Upper lobe of left lung (tissue), 6 donors: ENCODE measurements around the gene PDXK. TPM values are rescaled to one million over a fixed set of nuclear protein-coding genes. Genes with fewer than 3 reads are reported as not detected.
A peak's percentile ranks its signal among the peaks of the same experiment; 100 is the strongest.

ENCODE experiments used
- ATAC-seq, 2 donors: fragments of 200-7000 bp; cut with Tn5 transposase; one replicate each; pipeline ENCODE4 v1.9.1; 2022; ENCODE audit warnings: mild to moderate bottlenecking in 2 of 2, moderate library complexity in 2 of 2; ENCODE audit not compliant: low FRiP score in 2 of 2
- DNase-seq, 2 donors: peaks; one replicate each; pipeline ENCODE4 v3.0.0-alpha.2; 2019 to 2020
- H3K27ac ChIP-seq, 4 donors: fragments of 200-600 bp; sonication (generic); one replicate each; pipeline ENCODE4 v1.5.1; 2016 to 2019
- H3K27me3 ChIP-seq, 4 donors: fragments of 200-600 bp; sonication (generic); one replicate each; pipeline ENCODE4 v1.5.1; 2017 to 2019
- H3K36me3 ChIP-seq, 4 donors: fragments of 200-600 bp; sonication (generic); one replicate each; pipeline ENCODE4 v1.5.1; 2016 to 2019
- H3K4me1 ChIP-seq, 4 donors: fragments of 200-600 bp; sonication (generic); one replicate each; pipeline ENCODE4 v1.5.1; 2018 to 2019
- H3K4me3 ChIP-seq, 4 donors: fragments of 200-600 bp; sonication (generic); one replicate each; pipeline ENCODE4 v1.5.1; 2017 to 2019; ENCODE audit warnings: mild to moderate bottlenecking in 2 of 4, moderate library complexity in 1 of 4
- H3K9me3 ChIP-seq, 4 donors: fragments of 200-600 bp; sonication (generic); one replicate each; pipeline ENCODE4 v1.5.1; 2018 to 2019
- EP300 ChIP-seq, 4 donors: sonication (generic); formaldehyde crosslinking; IDR thresholded peaks; one replicate each; pipeline ENCODE4 v1.5.1; 2017; ENCODE audit warnings: antibody characterized with exemption in 4 of 4, control low read depth in 2 of 4
- POLR2A ChIP-seq, 4 donors: fragments of 450-650 bp; IDR thresholded peaks; one replicate each; pipeline ENCODE4 v1.5.1; 2016 to 2017; ENCODE audit warnings: antibody characterized with exemption in 4 of 4, mild to moderate bottlenecking in 2 of 4
- POLR2AphosphoS5 ChIP-seq, 2 donors: sonication (generic); formaldehyde crosslinking; IDR thresholded peaks; one replicate each; pipeline ENCODE4 v1.5.1; 2017; ENCODE audit warnings: antibody characterized with exemption in 2 of 2
- WGBS, 2 donors: methylation state at CpG; one replicate each; pipeline ENCODE4 v1.1.5; 2017 to 2018; 5-methylcytosine and 5-hydroxymethylcytosine counted together
- total RNA-seq, 6 donors: library from RNA; depleted of rRNA in 4 of 6; stranded (reverse); fragments of >200 nt in 4 of 6; gene quantifications; one replicate each; pipeline versions ENCODE4 v1.1.0 to v1.2.1, GENCODE V29; 2016 to 2021
- TF ChIP-seq, protein P1 (sequence below), 6 experiments: fragments of 450-650 bp in 4 of 6; fragments of 200-600 bp in 2 of 6; sonication (generic) in 2 of 6; IDR thresholded peaks; one replicate each; pipeline ENCODE4 v1.5.1; 2016 to 2019; ENCODE audit warnings: antibody characterized with exemption in 6 of 6
- donor health status: DM: no; HTN: no; CAD: no; lungs with moderate emphysema.
- donor health status: DM: no; HTN: yes; CAD: no; lungs with severe emphysema.

PDXK gene
- total RNA-seq, 6 donors from 2014 or later, result 105 to 301 (median 207) TPM

GRCh38 chr21:43737158-43737950 lies 18.4 kb downstream of the PDXK start:
- Histone ChIP-seq H3K36me3 (peaks cover 0 to 40% (median 24%) of the 10 kb centered on the region in 4 donors), H3K4me1 (peaks cover 17 to 45% (median 27%) of the 10 kb centered on the region in 4 donors), H3K27ac (peak overlapping the region in 1 of 4 donors; percentile 26), H3K4me3 (no peak overlapping the region), H3K27me3 (no peaks in the 10 kb centered on the region), H3K9me3 (no peaks in the 10 kb centered on the region)
- ATAC-seq (no peak), DNase-seq (no peak)
- TF ChIP-seq POLR2A (IDR thresholded peaks at IDR 0.05), result no peak
- TF ChIP-seq, protein P1, sequence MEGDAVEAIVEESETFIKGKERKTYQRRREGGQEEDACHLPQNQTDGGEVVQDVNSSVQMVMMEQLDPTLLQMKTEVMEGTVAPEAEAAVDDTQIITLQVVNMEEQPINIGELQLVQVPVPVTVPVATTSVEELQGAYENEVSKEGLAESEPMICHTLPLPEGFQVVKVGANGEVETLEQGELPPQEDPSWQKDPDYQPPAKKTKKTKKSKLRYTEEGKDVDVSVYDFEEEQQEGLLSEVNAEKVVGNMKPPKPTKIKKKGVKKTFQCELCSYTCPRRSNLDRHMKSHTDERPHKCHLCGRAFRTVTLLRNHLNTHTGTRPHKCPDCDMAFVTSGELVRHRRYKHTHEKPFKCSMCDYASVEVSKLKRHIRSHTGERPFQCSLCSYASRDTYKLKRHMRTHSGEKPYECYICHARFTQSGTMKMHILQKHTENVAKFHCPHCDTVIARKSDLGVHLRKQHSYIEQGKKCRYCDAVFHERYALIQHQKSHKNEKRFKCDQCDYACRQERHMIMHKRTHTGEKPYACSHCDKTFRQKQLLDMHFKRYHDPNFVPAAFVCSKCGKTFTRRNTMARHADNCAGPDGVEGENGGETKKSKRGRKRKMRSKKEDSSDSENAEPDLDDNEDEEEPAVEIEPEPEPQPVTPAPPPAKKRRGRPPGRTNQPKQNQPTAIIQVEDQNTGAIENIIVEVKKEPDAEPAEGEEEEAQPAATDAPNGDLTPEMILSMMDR (IDR thresholded peaks at IDR 0.05), result no peak
- no peak for TF ChIP-seq POLR2AphosphoS5 (IDR thresholded peaks at IDR 0.05)
- no peak for TF ChIP-seq EP300 (IDR thresholded peaks at IDR 0.05)
- 88 to 92% methylated on average over 6 to 35 of the region's 35 CpGs for WGBS, 2 donors

- ATAC-seq (peak in 1 of 2 donors; percentile 18), DNase-seq (peak in 1 of 2 donors; percentile 83)
- Histone ChIP-seq H3K27ac (peak overlapping the region in 3 of 4 donors; percentile 67 to 78 (median 72)), H3K4me1 (peaks cover 3 to 21% (median 9%) of the 10 kb centered on the region in 4 donors), H3K36me3 (peaks cover 6 to 59% (median 40%) of the 10 kb centered on the region in 4 donors), H3K9me3 (no peaks in the 10 kb centered on the region), H3K27me3 (no peaks in the 10 kb centered on the region), H3K4me3 (no peak overlapping the region)
- TF ChIP-seq, protein P1 (IDR thresholded peaks at IDR 0.05), result no peak
- TF ChIP-seq POLR2AphosphoS5 (IDR thresholded peaks at IDR 0.05) (no peak), POLR2A (IDR thresholded peaks at IDR 0.05) (no peak), EP300 (IDR thresholded peaks at IDR 0.05) (no peak)
- WGBS, 2 donors, result 81 to 90% methylated on average over 15 to 18 of the region's 25 CpGs
Measured at GRCh38 chr21:43739621-43740435, 20.9 kb downstream of the PDXK start.

- peaks cover 0 to 13% (median 1%) of the 10 kb centered on the region in 4 donors for H3K4me1 ChIP-seq
- H3K27me3 ChIP-seq, result no peaks in the 10 kb centered on the region
- 42% methylated on average over 21 of the region's 25 CpGs; no CpG with 5 or more reads in 1 of the 2 donors for WGBS, 2 donors
- TF ChIP-seq EP300 (IDR thresholded peaks at IDR 0.05) (no peak), POLR2A (IDR thresholded peaks at IDR 0.05) (peak in 1 of 4 donors; percentile 8)
- peak overlapping the region; percentile 24 to 78 (median 70) for H3K27ac ChIP-seq
- DNase-seq, result peak in 1 of 2 donors; percentile 87
- ATAC-seq, result peak; percentile 45 to 74
- H3K36me3 ChIP-seq, result peaks cover 7 to 63% (median 43%) of the 10 kb centered on the region in 4 donors
- H3K9me3 ChIP-seq, result no peaks in the 10 kb centered on the region
- no peak overlapping the region for H3K4me3 ChIP-seq
Measured at GRCh38 chr21:43740497-43741156, 21.7 kb downstream of the PDXK start.

DNA sequence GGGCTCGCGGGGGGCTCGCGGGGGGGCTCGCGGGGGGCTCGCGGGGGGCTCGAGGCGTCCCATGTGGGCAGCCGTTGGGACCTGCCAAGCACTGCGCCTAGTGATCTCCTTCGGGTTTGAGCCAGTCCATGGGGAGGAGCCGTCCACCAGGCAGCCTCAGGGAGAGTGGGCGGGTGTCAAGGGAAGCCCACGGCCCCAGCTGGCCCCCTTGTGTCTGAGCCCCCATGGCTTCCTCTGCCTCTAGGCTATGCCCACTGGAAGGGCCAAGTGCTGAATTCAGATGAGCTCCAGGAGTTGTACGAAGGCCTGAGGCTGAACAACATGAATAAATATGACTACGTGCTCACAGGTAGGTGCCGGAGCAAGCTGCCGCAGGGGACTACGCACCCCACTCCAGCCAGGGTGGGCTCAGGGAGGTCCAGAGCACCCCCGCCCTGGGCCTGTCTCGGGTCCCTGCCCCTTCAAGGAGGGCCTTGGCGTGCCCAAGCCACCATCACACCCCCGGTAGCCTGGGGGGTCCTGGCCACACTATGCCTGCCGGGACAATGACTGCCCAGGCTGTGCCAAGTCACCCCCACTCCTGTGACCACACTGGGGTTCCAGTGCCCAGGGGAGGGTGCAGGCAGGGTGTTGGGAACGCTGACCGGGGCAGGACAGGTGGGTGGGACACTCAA lies 22.6 kb downstream of the PDXK start:
- Histone ChIP-seq H3K36me3 (peaks cover 12 to 64% (median 47%) of the 10 kb centered on the region in 4 donors), H3K27me3 (no peaks in the 10 kb centered on the region), H3K4me1 (peaks cover 0 to 6% (median 0%) of the 10 kb centered on the region in 4 donors), H3K9me3 (no peaks in the 10 kb centered on the region), H3K4me3 (no peak overlapping the region), H3K27ac (no peak overlapping the region)
- no peak for TF ChIP-seq EP300 (IDR thresholded peaks at IDR 0.05)
- DNase-seq (no peak), ATAC-seq (no peak)
- 85 to 88% methylated on average over 2 to 13 of the region's 28 CpGs for WGBS, 2 donors

DNA sequence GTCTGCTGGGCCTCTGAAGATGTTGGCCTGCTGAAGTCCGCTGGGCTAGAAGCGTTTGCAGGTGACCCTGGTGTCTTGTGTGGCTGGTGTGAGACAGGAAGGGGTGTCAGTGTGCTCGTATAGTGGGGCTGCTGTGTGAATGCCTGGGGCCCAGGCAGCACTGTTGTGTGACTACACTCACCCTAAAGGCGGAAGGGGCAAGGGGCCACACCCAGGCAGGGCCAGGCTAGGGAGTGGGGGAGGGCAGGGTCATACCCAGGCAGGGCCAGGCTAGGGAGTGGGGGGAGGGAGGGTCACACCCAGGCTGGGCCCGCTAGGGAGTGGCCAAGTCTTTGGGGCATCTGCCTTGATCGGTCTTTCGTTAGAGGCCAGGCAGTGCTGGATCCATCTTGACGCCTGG lies 25.0 kb downstream of the PDXK start:
- TF ChIP-seq POLR2AphosphoS5 (IDR thresholded peaks at IDR 0.05), result no peak
- no peak for TF ChIP-seq EP300 (IDR thresholded peaks at IDR 0.05)
- H3K36me3 ChIP-seq, result peaks cover 16 to 70% (median 56%) of the 10 kb centered on the region in 4 donors

More for the DNA sequence above, 25.0 kb downstream of the PDXK start:
- 96 to 97% methylated on average over 7 to 8 of the region's 8 CpGs for WGBS, 2 donors
- Histone ChIP-seq H3K4me1 (peaks cover 0 to 6% (median 0%) of the 10 kb centered on the region in 4 donors), H3K9me3 (no peaks in the 10 kb centered on the region), H3K27ac (no peak overlapping the region), H3K27me3 (no peaks in the 10 kb centered on the region), H3K4me3 (no peak overlapping the region)
- ATAC-seq (no peak), DNase-seq (no peak)
